NCI-H1105 (cell line): ENCODE data around the gene UGGT1.
"Not testable (repeated sequence)": the region's sequence is repeated elsewhere in the genome, so short reads cannot be mapped to it uniquely, and the experiment has no call there.

Experiments
- DNase-seq: peaks from one replicate; lab custom pipeline; 2025; lab: John Stamatoyannopoulos, UW

UGGT1 gene

DNA sequence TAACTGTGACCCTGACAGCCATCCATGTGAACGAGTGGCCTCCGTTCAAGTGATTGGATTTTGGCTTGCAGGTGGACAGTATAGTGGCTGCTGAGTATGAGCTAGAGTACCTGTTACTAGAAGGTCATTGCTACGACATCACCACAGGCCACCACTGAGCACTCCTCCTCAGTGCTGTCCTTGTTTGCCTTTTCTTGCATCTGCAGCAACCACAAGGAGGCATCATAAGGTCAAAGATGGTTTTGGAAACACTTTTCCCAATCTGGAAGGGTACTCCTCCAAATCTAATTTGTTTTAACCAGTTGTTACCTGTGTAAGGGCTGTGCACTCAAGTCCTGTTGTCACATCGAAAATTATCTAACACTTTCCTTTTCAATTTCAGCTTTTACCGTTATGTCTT, 81.2 kb downstream of the UGGT1 start:
- no peak for DNase-seq

DNA sequence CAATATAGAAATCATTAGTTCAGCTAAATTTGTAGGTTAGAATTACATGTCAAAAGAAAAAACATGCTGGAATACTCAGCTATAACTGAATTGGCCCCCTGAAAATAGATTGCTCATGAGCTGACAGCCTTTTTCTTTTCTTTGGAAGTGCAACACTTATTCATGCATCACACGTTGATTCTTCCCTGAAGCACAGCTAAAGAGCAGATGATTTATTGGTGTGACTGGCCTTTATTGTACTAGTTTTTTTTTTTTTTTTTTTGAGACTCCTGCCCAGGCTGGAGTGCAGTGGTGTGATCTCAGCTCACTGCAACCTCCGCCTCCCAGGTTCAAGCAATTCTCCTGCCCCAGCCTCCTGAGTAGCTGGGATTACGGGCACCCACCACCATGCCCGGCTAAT, 83.1 kb downstream of the UGGT1 start:
- DNase-seq = not testable (repeated sequence)

DNA sequence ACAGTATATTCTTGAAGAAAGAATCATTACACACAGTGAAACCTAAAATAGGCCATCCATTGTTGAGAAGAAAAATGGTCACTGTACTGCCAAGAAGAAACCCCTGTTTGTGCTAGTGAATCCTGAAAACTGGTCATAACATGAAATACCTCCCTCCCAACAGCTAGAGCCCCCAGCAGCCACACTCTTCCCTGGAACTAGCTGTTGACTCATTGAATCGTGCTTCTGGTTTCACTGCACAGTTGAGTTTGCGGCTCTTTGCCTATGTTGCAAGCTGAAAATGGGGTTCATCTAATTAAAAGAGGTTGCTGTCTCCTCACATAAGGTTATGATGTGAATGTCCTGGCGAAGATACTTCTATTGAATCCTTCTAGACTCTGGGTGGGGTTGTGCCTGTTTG, 86.3 kb downstream of the UGGT1 start:
- no peak for DNase-seq

DNA sequence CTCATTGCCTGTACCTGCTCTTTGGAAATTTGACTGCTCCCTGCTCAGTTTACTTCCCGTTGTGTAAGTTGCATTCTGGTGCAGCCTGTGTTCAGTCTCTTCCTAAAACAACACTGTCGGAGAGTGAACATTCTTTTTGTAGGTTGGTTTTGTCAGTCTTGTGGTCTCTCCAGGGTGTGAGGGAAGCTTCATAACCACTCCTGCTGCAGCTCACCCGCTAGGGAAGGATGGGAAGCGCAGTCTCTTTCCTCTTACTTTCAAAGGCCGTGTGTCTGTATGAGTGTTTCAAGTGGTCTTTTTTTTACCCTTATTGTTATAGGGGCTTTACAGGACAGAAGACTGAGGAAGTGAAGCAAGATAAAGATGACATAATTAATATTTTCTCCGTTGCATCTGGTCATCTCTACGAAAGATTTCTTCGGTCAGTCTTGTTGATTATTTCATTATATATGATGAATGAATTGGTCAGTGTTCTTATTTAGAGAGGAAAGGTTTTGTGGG, 87.2 kb downstream of the UGGT1 start:
- DNase-seq = no peak

DNA sequence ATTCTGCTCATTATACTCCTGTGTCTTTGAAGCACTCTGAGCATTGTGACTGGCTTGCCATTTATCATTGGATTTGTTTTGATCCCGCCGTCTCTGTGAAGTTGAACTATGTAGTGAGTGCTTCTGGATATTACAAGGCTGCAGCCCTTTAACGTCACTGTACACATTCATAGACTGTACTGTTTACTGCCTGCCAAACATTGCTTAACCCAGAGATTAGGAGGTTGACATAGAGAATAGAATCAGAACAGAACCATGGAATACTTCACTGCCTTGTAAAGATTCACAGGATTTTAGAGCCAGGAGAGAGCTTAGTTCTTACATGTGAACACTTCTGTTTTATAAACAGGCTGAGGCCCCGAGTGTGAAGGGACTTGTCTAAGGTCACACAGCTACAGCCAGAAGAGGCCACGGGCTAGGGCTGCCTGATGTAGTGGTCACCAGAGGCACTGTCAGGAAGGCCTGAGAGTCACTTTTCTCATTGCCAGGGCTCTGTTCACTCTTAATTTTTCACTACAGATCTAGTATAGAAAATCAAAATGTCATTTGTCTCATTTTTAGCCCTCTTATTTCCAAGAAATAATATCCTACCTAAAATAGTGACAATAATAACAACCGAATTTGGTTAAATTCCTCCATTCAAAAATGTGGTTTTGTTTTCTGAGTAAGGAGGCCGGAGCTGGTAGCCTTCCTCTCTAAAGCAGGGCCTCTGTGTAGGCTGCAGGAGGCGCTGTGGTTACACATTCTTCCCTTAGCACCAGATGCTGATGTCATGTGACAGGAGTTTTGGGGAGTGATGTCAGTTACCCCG, 87.9 kb downstream of the UGGT1 start:
- no peak for DNase-seq

DNA sequence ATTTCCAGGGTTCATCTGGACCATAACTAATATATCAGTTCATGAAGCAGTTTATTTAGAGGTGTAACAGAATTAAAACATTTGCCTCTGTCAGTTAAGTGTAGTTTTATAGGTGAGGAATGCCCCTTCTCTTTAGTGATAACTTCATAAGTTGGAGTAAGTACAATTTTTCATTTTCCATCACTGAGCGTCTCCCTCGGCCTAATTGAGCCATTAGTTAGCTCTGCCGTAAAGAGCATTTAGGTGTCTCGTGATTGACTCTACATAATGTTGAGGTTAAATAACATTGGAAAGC, 88.4 kb downstream of the UGGT1 start:
- DNase-seq = no peak

DNA sequence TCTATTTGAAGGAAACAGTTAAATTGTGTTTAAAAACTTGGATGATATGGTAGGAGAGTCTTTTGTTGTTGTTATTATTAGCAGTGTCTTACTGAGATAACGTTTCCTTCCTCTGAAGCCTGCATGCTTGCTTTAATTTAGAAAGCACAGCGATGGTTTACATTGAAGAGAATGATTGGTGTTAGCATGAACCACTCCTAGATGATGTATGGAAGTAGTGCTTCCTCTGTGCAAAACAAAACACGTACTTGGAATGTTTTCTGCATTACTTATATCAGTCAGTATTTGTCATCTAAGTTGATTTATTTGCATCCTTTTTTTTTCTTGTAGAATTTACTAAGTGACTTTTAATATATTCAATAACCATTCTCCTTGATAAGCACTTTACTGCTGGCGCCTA, 89.0 kb downstream of the UGGT1 start:
- DNase-seq = no peak

DNA sequence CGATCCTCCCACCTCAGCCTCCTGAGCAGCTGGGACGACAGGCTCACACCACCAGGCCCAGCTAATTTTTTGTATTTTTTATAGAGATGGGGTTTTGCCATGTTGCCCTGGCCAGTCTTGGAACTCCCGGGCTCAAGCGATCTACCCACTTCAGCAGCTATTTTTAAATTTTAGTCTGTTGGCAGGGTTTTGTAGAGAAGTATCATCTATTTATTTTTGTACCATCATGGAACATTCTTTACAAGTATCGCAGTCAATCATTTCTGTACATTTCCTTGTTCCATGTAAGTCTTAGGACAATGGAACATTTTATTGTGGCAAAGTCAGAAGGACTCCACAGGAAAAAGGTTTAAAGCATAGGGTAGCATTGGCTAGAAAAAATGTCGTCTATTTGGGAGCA, 94.6 kb downstream of the UGGT1 start:
- DNase-seq = no peak

DNA sequence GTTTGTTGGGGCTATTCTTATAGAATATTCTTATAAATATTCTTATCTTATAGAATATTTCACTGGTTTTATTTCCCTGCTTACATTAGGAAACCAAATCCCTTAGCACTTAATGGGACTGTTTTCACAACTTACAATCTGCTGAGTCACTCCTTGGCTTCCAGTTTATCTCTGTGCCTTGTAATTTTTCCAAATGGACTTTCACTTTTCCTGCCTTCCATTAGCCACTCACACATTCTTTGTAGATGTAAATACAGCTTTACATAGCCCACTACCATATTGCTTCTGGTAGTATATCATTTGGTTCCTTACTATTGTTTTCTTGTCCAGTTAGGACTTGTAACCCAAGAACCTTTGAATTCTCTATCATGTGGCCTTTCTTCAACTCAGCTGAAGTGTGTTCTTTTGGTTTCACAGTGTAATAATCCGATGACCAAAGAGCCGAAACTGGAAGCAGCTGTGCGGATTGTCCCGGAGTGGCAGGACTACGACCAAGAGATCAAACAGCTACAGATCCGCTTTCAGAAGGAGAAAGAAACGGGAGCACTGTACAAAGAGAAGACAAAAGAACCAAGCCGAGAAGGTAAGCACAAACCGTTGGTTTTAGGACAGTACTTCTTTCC, 96.1 kb downstream of the UGGT1 start:
- no peak for DNase-seq

DNA sequence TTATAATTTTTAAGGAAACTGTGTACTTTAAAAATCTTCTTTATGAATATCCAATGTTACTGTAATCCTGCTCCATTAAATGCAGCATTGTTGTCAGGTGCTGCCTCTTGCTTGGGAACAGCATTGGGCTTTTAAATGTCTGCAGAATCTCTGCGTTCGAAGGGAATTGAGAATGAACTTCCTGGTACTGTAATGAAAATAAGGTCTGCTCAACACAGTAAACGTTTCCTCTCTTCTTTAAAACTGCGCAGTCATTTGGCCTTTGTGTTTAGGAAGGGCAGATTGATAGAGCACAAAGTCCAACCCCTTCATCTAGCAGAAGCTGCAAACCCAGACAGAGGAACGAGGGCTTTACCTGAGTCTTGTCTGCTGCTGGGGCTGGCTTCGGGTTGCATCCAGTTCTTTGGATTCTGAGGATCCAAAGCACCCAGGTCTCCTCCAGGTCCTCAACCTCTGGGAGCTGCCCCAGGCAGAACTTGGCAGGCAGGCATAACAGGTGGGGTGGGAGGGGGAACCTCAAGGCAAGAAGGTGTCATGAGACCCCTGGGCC, 104.5 kb downstream of the UGGT1 start:
- no peak for DNase-seq

DNA sequence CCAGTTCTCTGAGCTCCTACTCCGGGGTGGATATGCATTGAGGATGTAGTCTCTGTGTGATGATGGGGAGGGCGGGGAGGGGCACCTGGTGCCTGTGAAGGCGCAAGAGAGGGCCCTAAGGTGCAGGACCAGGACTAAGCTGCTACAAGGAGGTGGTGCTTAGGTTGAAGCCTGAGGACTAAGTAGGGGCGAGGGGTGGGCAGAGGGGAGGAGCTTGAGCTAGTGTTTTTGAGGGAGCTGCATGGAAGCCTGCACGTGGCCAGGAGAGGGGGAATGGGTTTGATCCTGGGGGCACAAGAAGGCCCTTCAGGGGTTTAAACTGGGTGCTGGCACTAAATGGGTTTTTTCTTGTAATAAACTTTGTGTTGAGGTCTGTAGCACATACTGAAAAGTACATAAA, 105.0 kb downstream of the UGGT1 start:
- DNase-seq = no peak

DNA sequence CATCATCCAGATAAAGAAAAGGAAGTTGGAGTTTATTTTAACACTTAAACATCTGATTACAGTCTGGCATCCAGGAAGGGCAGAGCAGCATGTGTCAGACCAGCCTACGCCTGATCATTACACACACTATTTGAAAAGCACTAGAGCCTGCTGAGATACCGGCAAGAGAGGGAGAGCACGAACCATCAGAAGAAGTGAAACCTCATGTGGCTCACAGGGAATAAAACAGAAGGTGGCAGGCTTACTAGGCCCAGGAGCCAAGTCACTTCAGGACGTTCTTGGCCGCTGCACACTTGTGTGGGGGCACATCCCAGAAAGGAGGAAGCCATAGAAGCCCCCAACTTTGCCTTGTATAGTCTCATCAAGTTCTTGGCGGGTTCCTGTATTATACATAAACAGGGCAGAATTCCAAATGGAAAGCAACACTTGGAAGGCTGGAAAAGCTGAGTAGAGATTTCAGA, 105.5 kb downstream of the UGGT1 start:
- no peak for DNase-seq

DNA sequence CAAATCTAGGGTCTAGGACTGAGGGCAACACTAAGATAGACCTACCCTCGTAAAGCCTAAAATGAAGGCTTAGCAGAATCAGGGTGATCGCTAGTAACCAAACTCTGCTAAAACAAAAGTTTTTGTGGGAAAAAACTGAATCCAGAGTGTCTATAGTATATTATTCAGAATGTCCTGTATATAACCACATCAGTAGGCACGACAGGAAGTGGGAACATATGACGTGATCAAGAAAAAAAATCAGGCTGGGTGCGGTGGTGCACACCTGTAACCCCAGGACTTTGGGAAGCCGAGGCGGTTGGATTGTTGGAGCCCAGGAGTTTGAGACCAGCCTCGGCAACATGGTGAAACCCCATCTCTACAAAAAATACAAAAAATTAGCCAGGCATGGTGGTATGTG, 106.1 kb downstream of the UGGT1 start:
- no peak for DNase-seq

DNA sequence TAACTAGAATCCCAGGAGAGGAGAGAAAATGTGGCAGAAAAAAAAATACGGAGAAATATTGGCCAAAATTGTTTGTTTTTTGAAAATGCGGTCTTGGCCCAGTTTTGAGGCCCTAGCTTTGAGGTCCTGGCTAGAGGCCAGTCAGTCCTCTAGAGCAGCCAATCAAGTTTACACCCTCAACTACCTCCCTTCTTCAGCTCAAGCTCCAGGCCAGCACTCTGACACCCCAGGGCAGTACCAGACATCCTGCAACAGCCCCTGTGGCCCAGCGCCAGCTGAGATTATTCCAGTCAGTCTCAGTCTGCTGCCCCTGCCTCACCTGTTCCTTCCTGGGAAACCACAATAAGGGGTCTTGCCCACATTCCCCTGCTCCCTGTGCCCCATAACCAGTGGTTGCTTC, 107.7 kb downstream of the UGGT1 start:
- no peak for DNase-seq

DNA sequence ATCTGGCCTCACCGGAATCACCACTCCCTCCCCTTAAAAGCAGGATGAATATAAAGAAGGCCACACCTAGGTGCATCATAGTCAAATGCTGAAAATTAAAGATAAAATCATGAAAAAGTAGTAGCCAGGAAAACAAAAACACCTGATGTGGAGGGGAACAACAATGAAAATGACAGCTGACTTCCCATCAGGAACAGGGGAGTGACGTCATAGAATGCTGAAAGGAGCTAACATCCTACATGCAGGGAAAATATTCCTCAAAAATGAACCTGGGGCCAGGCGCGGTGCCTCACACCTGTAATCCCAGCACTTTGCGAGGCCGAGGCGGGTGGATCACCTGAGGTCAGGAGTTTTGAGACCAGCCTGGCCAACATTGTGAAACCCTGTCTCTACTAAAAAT, 108.1 kb downstream of the UGGT1 start:
- DNase-seq = no peak

DNA sequence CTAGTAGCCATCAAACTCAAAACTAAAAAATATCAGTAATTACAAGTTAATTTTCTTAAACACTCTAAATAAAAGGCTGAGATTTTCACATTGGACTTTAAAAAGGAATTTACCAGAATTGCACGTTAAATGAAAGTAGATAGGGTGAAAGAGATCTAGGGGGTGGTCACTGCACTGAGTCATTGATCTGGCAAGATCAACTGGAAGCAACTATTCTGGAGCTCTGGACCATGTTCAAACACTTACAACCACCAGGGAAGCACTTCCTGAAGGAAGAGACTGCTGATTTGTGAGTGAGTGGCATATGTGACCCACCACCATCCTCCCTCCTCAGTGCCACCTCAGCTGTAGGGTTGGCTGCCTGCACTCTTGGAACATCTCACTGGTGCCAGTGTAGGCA, 111.8 kb downstream of the UGGT1 start:
- no peak for DNase-seq

DNA sequence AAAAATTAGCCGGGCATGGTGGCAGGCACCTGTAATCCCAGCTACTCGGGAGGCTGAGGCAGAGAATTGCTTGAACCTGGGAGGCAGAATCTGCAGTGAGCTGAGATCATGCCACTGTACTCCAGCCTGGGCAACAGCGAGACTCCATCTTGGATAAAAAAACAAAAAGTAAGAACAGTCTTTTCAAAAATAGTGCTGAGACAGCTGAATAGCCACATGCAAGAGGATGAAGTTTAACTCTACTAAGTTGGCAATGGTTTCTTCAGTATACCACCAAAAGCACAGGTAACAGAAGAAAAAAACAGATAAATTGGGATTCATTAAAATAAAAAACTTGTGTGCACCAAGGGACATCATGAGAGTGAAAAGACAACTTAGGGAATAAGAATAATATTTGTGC, 115.2 kb downstream of the UGGT1 start:
- DNase-seq = no peak

DNA sequence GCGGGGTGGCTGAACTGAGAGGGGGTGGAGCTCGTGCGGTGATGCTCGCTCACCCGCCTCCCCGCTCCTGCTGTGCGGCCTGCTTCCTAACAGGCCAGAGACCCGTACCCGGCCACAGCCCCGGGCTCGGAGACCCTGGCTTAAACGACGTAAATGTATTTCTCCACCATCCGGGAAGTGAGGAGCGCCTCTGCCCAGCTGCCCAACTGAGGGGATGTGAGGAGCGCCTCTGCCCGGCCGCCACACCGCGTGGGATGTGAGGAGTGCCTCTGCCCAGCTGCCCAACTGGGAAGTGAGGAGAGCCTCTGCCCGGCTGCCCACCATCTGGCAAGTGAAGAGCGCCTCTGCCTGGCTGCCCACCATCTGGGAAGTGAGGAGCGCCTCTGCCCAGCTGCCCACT, 117.0 kb downstream of the UGGT1 start:
- no peak for DNase-seq

DNA sequence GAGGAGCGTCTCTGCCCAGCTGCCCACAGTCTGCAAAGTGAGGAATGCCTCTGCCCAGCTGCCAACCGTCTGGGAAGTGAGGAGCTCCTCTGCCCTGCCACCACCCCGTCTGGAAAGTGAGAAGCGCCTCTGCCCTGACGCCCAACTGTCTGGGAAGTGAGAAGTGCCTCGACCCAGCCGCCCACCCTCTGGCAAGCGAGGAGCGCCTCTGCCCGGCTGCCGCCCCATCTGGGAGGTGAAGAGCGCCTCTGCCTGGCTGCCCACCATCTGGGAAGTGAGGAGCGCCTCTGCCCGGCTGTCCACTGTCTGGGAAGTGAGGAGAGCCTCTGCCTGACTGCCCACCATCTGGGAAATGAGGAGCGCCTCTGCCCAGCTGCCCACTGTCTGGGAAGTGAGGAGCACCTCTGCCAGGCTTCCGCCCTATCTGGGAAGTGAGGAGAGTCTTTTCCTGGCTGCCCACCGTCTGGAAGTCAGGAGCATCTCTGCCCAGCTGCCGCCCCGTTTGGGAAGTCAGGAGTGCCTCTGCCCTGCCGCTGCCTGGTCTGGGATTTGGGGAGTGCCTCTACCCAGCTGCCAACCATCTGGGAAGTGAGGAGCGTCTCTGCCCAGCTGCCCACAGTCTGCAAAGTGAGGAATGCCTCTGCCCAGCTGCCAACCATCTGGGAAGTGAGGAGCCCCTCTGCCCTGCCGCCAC, 117.8 kb downstream of the UGGT1 start:
- not testable (repeated sequence) for DNase-seq

DNA sequence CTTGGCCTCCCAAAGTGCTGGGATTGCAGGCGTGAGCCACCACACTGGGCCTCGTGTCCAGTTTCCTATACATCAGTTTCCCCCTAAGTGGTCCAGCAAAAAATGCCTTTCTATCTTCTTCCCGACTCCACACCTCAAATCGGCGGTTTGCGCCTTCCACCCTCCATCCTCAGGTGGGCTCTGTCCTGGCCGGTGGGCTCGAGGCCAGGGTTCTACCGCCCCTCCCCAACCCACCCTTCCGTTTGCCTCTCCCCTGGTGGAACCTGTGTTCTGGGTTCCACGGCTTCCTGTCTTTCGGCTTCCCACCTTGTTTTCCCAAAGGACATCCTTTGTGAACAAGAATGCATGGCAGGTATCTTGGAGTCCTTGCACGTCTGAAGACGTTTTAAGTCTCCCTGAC, 123.3 kb downstream of the UGGT1 start:
- no peak for DNase-seq

DNA sequence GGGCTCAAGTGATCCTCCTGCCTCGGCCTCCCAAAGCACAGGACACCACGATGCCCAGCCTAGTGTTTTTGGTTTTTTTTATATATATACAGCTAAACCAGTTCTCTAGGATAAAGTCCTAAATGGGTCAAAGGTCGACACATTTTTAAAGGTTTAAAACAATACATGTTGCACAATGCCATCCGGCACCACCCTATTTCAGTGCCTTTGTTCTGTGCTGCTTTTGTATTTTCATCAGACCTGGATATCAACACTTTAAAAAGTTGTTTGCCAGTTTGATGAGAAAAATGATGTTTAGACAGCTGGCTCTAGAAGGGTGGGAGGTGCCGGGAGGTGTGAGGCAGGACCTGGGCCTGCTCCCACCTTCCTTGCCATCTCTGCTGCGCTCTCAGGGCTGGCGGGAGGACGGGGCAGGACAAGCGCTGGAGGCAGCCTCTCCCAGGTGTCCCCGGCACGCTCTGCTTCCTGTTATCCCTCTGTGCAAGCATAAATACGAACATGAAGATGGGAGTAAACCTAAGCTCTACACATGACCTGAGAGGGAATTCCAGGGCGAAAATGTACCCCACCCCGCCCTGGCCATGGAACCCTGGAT, 124.0 kb downstream of the UGGT1 start:
- no peak for DNase-seq

DNA sequence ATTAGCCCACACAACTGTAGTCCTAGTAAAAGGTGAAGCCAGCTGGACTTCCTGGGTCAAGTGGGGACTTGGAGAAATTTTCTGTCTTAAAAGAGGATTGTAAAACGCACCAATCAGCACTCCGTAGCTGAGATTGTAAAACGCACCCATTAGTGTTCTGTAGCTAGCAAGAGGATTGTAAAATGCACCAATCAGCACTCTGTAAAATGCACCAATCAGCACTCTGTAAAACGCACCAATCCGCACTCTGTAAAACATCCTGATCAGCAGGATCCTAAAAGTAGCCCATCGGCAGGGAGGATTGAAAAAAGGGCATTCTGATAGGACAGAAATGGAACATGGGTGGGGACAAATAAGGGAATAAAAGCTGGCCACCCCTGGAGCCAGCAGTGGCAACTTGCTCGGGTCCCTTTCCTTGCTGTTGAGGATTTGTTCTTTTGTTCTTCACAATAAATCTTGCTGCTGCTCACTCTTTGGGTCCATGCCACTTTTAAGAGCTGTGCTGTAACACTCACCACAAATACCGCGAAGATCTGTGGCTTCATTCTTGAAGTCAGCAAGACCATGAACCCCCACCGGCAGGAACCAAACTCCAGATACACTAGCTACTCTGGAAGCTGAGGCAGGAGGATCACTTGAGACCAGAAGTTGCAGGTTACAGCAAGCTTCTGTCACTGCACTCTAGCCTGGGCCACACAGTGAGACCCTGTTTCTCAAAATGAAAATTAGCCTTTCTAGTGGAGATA, 125.1 kb downstream of the UGGT1 start:
- no peak for DNase-seq
